Gastrocnemius medialis (tissue), 4 donors: ENCODE results near the gene ZNF384. TPM values are rescaled to one million over a fixed set of nuclear protein-coding genes. Genes with fewer than 3 reads are reported as not detected.
A peak's percentile ranks its signal among the peaks of the same experiment; 100 is the strongest.

ENCODE experiments used
- ATAC-seq, 2 donors: fragments of 150-250 bp; one replicate each; pipeline ENCODE4 v1.9.1; 2016
- DNase-seq, 2 donors: peaks; one replicate each; pipeline ENCODE4 v3.0.0-alpha.2; 2019
- H3K27ac ChIP-seq, 4 donors: fragments of 200-600 bp; sonication (generic); 1 replicate in 1 of 4; 2 replicates in 3 of 4; pipeline ENCODE4 v1.5.1; 2016 to 2018; ENCODE audit warnings: mild to moderate bottlenecking in 2 of 4, moderate library complexity in 1 of 4
- H3K27me3 ChIP-seq, 3 donors: fragments of 200-600 bp; sonication (generic) in 2 of 3; 1 replicate in 1 of 3; 2 replicates in 2 of 3; pipeline versions ENCODE4 v1.5.1 to v1.6.0; 2016 to 2019; ENCODE audit warnings: mild to moderate bottlenecking in 1 of 3, moderate library complexity in 1 of 3
- H3K36me3 ChIP-seq, 2 donors: fragments of 200-600 bp; sonication (generic) in 1 of 2; one replicate each; pipeline ENCODE4 v1.5.1; 2017 to 2018
- H3K4me1 ChIP-seq, 2 donors: fragments of 200-600 bp; sonication (generic) in 1 of 2; one replicate each; pipeline ENCODE4 v1.5.1; 2016 to 2017; ENCODE audit warnings: mild to moderate bottlenecking in 2 of 2
- H3K4me3 ChIP-seq, 4 donors: fragments of 200-600 bp; sonication (generic) in 3 of 4; 1 replicate in 1 of 4; 2 replicates in 3 of 4; pipeline ENCODE4 v1.5.1; 2016 to 2019; ENCODE audit warnings: mild to moderate bottlenecking in 2 of 4
- H3K9me3 ChIP-seq, 3 donors: fragments of 200-600 bp; sonication (generic) in 2 of 3; 1 replicate in 1 of 3; 2 replicates in 2 of 3; pipeline ENCODE4 v1.5.1; 2016 to 2019
- POLR2A ChIP-seq, 2 donors: fragments of 450-650 bp; IDR thresholded peaks; one replicate each; pipeline ENCODE4 v1.6.1; 2017; ENCODE audit warnings: antibody characterized with exemption in 2 of 2, mild to moderate bottlenecking in 2 of 2, moderate library complexity in 2 of 2
- in situ Hi-C, 4 donors: fragments of 200-750 bp; cut with MboI; loops; one replicate each; pipeline versions ENCODE4 v1.15.0 to v1.8.0; 2017; ENCODE audit warnings: low sequenced_read_pairs in 4 of 4
- intact Hi-C: fragments of 100-400 bp; cut with DNase I; formaldehyde crosslinking; loops from one replicate; pipeline ENCODE4 v1.15.1; 2023; ENCODE audit warnings: low total_unique reads
- total RNA-seq, 4 donors: library from RNA; depleted of rRNA; stranded (reverse); fragments of >200 nt; gene quantifications; one replicate each; pipeline versions ENCODE4 v1.1.0 to v1.2.3, GENCODE V29; 2016
- TF ChIP-seq, protein P1 (sequence below), 5 experiments: fragments of 450-650 bp in 3 of 5; fragments of 200-600 bp in 2 of 5; sonication (generic) in 2 of 5; IDR thresholded peaks in 4 of 5; conservative IDR thresholded peaks in 1 of 5; 1 replicate in 4 of 5; 2 replicates in 1 of 5; pipeline ENCODE4 v1.5.1; 2016 to 2019; ENCODE audit warnings: antibody characterized with exemption in 5 of 5, mild to moderate bottlenecking in 3 of 5, moderate library complexity in 3 of 5

ZNF384 gene
- total RNA-seq, 4 donors from 2014 or later, result 22.4 to 35.3 (median 27.9) TPM

GRCh38 chr12:6684609-6685008, 4.6 kb downstream of the ZNF384 start:
- TF ChIP-seq POLR2A (IDR thresholded peaks at IDR 0.05), result no peak
- TF ChIP-seq, protein P1, sequence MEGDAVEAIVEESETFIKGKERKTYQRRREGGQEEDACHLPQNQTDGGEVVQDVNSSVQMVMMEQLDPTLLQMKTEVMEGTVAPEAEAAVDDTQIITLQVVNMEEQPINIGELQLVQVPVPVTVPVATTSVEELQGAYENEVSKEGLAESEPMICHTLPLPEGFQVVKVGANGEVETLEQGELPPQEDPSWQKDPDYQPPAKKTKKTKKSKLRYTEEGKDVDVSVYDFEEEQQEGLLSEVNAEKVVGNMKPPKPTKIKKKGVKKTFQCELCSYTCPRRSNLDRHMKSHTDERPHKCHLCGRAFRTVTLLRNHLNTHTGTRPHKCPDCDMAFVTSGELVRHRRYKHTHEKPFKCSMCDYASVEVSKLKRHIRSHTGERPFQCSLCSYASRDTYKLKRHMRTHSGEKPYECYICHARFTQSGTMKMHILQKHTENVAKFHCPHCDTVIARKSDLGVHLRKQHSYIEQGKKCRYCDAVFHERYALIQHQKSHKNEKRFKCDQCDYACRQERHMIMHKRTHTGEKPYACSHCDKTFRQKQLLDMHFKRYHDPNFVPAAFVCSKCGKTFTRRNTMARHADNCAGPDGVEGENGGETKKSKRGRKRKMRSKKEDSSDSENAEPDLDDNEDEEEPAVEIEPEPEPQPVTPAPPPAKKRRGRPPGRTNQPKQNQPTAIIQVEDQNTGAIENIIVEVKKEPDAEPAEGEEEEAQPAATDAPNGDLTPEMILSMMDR (IDR thresholded peaks at IDR 0.05 in 4 of 5, conservative IDR thresholded peaks at IDR 0.05 in 1 of 5), result peak in 2 of 5 experiments; percentile 10 to 34
- intact Hi-C loops, result loop anchor here (5.0 to 10.0 kb wide), 3 partner anchors 190 to 347 kb away; partner anchors contain the start of genes EMG1, MRPL51, NCAPD2 and PHB2
- Histone ChIP-seq H3K9me3 (no peaks in the 10 kb centered on the region), H3K27ac (no peak overlapping the region), H3K4me3 (no peak overlapping the region), H3K27me3 (no peaks in the 10 kb centered on the region), H3K36me3 (peaks cover 0 to 16% of the 10 kb centered on the region in 2 donors), H3K4me1 (peaks cover 19 to 20% of the 10 kb centered on the region in 2 donors)
- ATAC-seq (no peak), DNase-seq (no peak)
- in situ Hi-C loops, result no loop called here

GRCh38 chr12:6676962-6677361, 12.2 kb downstream of the ZNF384 start:
- in situ Hi-C loops, result no loop called here
- intact Hi-C loops, result no loop called here
- peaks cover 0 to 79% of the 10 kb centered on the region in 2 donors for H3K36me3 ChIP-seq
- H3K9me3 ChIP-seq, result no peaks in the 10 kb centered on the region
- no peaks in the 10 kb centered on the region for H3K27me3 ChIP-seq
- DNase-seq, result no peak
- ATAC-seq, result no peak
- no peak overlapping the region for H3K27ac ChIP-seq
- H3K4me3 ChIP-seq, result no peak overlapping the region
- TF ChIP-seq, protein P1 (IDR thresholded peaks at IDR 0.05 in 4 of 5, conservative IDR thresholded peaks at IDR 0.05 in 1 of 5), result no peak
- no peaks in the 10 kb centered on the region for H3K4me1 ChIP-seq

- H3K27ac ChIP-seq, result no peak overlapping the region
- H3K4me1 ChIP-seq, result no peaks in the 10 kb centered on the region
- H3K9me3 ChIP-seq, result no peaks in the 10 kb centered on the region
- no peak overlapping the region for H3K4me3 ChIP-seq
- no peak for ATAC-seq
- peaks cover 0 to 96% of the 10 kb centered on the region in 2 donors for H3K36me3 ChIP-seq
- TF ChIP-seq POLR2A (IDR thresholded peaks at IDR 0.05), result no peak
- TF ChIP-seq, protein P1 (IDR thresholded peaks at IDR 0.05 in 4 of 5, conservative IDR thresholded peaks at IDR 0.05 in 1 of 5), result no peak
- no peak for DNase-seq
- in situ Hi-C loops, result no loop called here
- intact Hi-C loops, result no loop called here
- no peaks in the 10 kb centered on the region for H3K27me3 ChIP-seq
Observed at GRCh38 chr12:6672143-6672542, 17.0 kb downstream of the ZNF384 start.

DNA sequence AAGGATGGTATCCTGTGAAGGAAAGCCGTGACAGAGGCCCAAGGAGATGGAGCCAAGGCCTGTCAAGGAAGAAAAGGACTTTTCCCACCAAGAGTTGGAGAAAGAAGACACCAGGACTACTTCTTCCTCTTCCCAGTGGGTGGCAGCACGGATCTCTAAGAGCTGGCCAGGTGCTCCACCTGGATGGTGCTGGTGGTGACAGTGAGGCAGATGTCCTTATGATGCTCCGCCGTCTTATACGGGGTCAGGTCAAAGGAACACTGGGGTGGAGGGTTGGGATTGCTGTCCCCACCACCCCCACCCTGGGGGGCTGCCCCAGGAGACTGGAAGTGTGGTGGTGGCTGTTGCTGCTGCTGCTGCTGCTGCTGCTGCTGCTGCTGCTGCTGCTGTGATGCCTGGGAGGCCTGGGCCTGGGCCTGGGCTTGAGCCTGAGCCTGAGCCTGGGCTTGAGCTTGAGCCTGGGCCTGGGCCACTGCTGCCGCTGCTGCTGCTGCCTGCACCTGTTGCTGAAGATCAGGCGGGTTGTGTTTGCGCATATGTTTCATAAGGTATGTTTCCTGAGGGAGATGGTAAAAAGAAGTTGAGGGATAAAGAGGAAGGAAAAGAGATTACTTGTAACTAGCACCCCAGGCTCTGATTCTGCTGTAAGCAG, 21.5 kb downstream of the ZNF384 start:
- H3K36me3 ChIP-seq, result peaks cover 0 to 60% of the 10 kb centered on the region in 2 donors
- intact Hi-C loops (no loop called here), in situ Hi-C loops (loop anchor here in 1 of 4 donors (10.0 kb wide), 1 partner anchor 57 kb away; the partner anchor contains the start of gene COPS7A)
- ATAC-seq (no peak), DNase-seq (no peak)
- TF ChIP-seq POLR2A (IDR thresholded peaks at IDR 0.05), result no peak
- peaks cover 0 to 6% of the 10 kb centered on the region in 2 donors for H3K4me1 ChIP-seq
- H3K27ac ChIP-seq, result no peak overlapping the region
- no peaks in the 10 kb centered on the region for H3K27me3 ChIP-seq
- H3K4me3 ChIP-seq, result no peak overlapping the region
- H3K9me3 ChIP-seq, result no peaks in the 10 kb centered on the region

DNA sequence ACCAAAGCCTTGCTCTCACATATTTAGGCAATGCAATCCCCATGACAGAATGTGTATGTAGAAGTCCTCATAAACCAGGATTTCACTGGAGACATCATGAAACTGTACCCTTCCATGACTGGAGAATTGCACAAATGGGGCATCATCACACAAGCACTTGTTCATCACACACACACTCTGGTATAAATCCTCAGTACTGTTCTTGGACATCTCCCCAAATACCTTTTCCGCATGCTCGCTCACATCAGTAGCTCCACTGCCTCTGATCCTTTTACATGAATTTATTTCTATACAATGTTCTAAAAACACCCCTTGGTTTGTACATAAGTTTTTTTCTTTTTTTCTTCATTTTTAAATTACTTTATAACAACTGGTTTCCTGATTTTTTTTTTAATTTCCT, 23.0 kb downstream of the ZNF384 start:
- TF ChIP-seq, protein P1 (IDR thresholded peaks at IDR 0.05 in 4 of 5, conservative IDR thresholded peaks at IDR 0.05 in 1 of 5), result no peak
- TF ChIP-seq POLR2A (IDR thresholded peaks at IDR 0.05), result no peak
- ATAC-seq (no peak), DNase-seq (no peak)
- Histone ChIP-seq H3K4me3 (no peak overlapping the region), H3K4me1 (peaks cover 12 to 17% of the 10 kb centered on the region in 2 donors), H3K27ac (no peak overlapping the region), H3K36me3 (peaks cover 0 to 46% of the 10 kb centered on the region in 2 donors), H3K9me3 (no peaks in the 10 kb centered on the region), H3K27me3 (no peaks in the 10 kb centered on the region)
- intact Hi-C loops, result no loop called here
- in situ Hi-C loops, result loop anchor here in 1 of 4 donors (10.0 kb wide), 1 partner anchor 59 kb away; the partner anchor contains the start of gene COPS7A
